ENCODE measurements around the gene TNFRSF1B. TPM values are rescaled to one million over a fixed set of nuclear protein-coding genes. Genes with fewer than 3 reads are reported as not detected.

Gene TNFRSF1B
- total and polyA plus RNA-seq, 2 experiments from 2014 or later, result 0.91 to 4.1 TPM

DNA sequence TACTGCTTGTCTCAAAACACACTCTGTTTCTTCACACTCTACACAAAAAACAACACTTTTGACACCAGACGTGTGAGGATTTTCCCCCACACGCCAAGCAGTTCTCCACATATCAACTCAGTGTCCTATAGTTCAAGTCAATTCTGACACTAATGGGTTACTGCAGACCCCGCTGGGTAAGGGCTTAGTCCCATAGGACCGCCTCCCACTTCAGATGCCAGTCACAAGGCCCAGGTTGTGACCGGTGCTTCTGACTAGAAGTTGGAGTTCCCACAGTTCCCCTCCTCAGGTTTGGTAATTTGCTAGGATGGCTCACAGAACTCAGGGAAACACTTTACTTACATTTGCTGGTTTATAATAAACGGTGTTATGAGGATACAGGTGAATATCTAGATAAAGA is 83.0 kb downstream of the TNFRSF1B start:
- H3K4me2 ChIP-seq, result peak overlapping the region; percentile 30
- H3K4me1 ChIP-seq (ENCODE audit: insufficient read depth), result peaks cover 19% of the 10 kb centered on the region
- H3K27ac ChIP-seq (ENCODE audit: low read depth), result peak overlapping the region; percentile 30; the same call in 1 of the 2 replicates
- Mint-ChIP-seq H3K4me3 (no peak overlapping the region), H3K36me3 (ENCODE audit: low read depth) (peaks cover 39% of the 10 kb centered on the region), H3K9me3 (no peaks in the 10 kb centered on the region), H3K27me3 (ENCODE audit: insufficient read depth, low read depth, poor library complexity) (peaks cover 8% of the 10 kb centered on the region), H3K27ac (peak overlapping the region; percentile 95), H3K4me1 (peaks cover 16% of the 10 kb centered on the region)
- H3K36me3 ChIP-seq (ENCODE audit: insufficient read depth), result peaks cover 9% of the 10 kb centered on the region
- no peaks in the 10 kb centered on the region for H3K9me2 ChIP-seq (ENCODE audit: insufficient read depth)
- H2AFZ ChIP-seq, result no peak overlapping the region
- DNase-seq (ENCODE audit: low spot score) (peak; percentile 22), ATAC-seq (peak; percentile 67)
- H4K20me1 ChIP-seq (replicated peaks; ENCODE audit: insufficient read depth), result 0 out of 2 replicates have a peak, but pooled peaks cover 4% of the 10 kb centered on the region
- H3K4me3 ChIP-seq, result no peak overlapping the region
- no peaks in the 10 kb centered on the region for H3F3A ChIP-seq (replicated peaks; ENCODE audit: low read depth)
- no peaks in the 10 kb centered on the region for H3K27me3 ChIP-seq (ENCODE audit: insufficient read depth)
- TF ChIP-seq POLR2AphosphoS5 (IDR thresholded peaks at IDR 0.05; ENCODE audit: low read depth), result no peak
- TF ChIP-seq, protein P1, sequence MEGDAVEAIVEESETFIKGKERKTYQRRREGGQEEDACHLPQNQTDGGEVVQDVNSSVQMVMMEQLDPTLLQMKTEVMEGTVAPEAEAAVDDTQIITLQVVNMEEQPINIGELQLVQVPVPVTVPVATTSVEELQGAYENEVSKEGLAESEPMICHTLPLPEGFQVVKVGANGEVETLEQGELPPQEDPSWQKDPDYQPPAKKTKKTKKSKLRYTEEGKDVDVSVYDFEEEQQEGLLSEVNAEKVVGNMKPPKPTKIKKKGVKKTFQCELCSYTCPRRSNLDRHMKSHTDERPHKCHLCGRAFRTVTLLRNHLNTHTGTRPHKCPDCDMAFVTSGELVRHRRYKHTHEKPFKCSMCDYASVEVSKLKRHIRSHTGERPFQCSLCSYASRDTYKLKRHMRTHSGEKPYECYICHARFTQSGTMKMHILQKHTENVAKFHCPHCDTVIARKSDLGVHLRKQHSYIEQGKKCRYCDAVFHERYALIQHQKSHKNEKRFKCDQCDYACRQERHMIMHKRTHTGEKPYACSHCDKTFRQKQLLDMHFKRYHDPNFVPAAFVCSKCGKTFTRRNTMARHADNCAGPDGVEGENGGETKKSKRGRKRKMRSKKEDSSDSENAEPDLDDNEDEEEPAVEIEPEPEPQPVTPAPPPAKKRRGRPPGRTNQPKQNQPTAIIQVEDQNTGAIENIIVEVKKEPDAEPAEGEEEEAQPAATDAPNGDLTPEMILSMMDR (conservative IDR thresholded peaks at IDR 0.05; ENCODE audit: low read depth in 2 of 2), result no peak
- TF ChIP-seq, protein P2, sequence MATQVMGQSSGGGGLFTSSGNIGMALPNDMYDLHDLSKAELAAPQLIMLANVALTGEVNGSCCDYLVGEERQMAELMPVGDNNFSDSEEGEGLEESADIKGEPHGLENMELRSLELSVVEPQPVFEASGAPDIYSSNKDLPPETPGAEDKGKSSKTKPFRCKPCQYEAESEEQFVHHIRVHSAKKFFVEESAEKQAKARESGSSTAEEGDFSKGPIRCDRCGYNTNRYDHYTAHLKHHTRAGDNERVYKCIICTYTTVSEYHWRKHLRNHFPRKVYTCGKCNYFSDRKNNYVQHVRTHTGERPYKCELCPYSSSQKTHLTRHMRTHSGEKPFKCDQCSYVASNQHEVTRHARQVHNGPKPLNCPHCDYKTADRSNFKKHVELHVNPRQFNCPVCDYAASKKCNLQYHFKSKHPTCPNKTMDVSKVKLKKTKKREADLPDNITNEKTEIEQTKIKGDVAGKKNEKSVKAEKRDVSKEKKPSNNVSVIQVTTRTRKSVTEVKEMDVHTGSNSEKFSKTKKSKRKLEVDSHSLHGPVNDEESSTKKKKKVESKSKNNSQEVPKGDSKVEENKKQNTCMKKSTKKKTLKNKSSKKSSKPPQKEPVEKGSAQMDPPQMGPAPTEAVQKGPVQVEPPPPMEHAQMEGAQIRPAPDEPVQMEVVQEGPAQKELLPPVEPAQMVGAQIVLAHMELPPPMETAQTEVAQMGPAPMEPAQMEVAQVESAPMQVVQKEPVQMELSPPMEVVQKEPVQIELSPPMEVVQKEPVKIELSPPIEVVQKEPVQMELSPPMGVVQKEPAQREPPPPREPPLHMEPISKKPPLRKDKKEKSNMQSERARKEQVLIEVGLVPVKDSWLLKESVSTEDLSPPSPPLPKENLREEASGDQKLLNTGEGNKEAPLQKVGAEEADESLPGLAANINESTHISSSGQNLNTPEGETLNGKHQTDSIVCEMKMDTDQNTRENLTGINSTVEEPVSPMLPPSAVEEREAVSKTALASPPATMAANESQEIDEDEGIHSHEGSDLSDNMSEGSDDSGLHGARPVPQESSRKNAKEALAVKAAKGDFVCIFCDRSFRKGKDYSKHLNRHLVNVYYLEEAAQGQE (IDR thresholded peaks at IDR 0.05; ENCODE audit: unreplicated experiment), result no peak
- no peaks in the 10 kb centered on the region for H3K79me2 ChIP-seq (replicated peaks; ENCODE audit: insufficient read depth)

DNA sequence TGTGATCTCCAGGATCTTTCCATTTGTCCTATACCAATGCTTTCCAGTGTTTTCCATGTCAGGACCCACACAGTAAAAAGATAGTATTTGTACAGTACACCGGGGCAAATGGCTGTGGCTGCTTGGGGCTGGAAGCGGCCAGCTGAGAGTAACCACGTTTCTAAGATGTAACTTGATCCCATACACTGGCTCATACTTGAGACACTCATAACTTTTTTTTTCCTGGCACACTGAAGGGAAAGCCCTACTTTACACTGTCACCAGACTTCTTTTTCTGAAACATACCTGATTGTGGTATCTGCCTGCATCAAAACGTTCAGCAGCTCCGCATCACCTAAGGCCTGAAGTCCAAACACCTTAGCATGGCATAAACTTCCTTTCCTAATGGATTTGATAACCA is 84.7 kb downstream of the TNFRSF1B start:
- Mint-ChIP-seq H3K4me1 (peaks cover 16% of the 10 kb centered on the region), H3K36me3 (ENCODE audit: low read depth) (peaks cover 33% of the 10 kb centered on the region), H3K27ac (0 out of 2 replicates have a peak overlapping the region, but pooled peaks have one; percentile 25), H3K4me3 (no peak overlapping the region), H3K27me3 (ENCODE audit: insufficient read depth, low read depth, poor library complexity) (peaks cover 8% of the 10 kb centered on the region), H3K9me3 (no peaks in the 10 kb centered on the region)
- 0 out of 2 replicates have a peak, but pooled peaks cover 4% of the 10 kb centered on the region for H4K20me1 ChIP-seq (replicated peaks; ENCODE audit: insufficient read depth)
- no peak overlapping the region for H3K4me3 ChIP-seq
- ATAC-seq, result no peak
- DNase-seq (ENCODE audit: low spot score), result no peak
- H3K9me2 ChIP-seq (ENCODE audit: insufficient read depth), result no peaks in the 10 kb centered on the region
- H2AFZ ChIP-seq, result no peak overlapping the region
- no peaks in the 10 kb centered on the region for H3F3A ChIP-seq (replicated peaks; ENCODE audit: low read depth)
- H3K27me3 ChIP-seq (ENCODE audit: insufficient read depth), result no peaks in the 10 kb centered on the region
- H3K36me3 ChIP-seq (ENCODE audit: insufficient read depth), result peaks cover 9% of the 10 kb centered on the region
- no peak overlapping the region for H3K4me2 ChIP-seq
- H3K4me1 ChIP-seq (ENCODE audit: insufficient read depth), result peaks cover 19% of the 10 kb centered on the region
- H3K79me2 ChIP-seq (replicated peaks; ENCODE audit: insufficient read depth), result no peaks in the 10 kb centered on the region
- no peak overlapping the region for H3K27ac ChIP-seq (ENCODE audit: low read depth)
- TF ChIP-seq, protein P3, sequence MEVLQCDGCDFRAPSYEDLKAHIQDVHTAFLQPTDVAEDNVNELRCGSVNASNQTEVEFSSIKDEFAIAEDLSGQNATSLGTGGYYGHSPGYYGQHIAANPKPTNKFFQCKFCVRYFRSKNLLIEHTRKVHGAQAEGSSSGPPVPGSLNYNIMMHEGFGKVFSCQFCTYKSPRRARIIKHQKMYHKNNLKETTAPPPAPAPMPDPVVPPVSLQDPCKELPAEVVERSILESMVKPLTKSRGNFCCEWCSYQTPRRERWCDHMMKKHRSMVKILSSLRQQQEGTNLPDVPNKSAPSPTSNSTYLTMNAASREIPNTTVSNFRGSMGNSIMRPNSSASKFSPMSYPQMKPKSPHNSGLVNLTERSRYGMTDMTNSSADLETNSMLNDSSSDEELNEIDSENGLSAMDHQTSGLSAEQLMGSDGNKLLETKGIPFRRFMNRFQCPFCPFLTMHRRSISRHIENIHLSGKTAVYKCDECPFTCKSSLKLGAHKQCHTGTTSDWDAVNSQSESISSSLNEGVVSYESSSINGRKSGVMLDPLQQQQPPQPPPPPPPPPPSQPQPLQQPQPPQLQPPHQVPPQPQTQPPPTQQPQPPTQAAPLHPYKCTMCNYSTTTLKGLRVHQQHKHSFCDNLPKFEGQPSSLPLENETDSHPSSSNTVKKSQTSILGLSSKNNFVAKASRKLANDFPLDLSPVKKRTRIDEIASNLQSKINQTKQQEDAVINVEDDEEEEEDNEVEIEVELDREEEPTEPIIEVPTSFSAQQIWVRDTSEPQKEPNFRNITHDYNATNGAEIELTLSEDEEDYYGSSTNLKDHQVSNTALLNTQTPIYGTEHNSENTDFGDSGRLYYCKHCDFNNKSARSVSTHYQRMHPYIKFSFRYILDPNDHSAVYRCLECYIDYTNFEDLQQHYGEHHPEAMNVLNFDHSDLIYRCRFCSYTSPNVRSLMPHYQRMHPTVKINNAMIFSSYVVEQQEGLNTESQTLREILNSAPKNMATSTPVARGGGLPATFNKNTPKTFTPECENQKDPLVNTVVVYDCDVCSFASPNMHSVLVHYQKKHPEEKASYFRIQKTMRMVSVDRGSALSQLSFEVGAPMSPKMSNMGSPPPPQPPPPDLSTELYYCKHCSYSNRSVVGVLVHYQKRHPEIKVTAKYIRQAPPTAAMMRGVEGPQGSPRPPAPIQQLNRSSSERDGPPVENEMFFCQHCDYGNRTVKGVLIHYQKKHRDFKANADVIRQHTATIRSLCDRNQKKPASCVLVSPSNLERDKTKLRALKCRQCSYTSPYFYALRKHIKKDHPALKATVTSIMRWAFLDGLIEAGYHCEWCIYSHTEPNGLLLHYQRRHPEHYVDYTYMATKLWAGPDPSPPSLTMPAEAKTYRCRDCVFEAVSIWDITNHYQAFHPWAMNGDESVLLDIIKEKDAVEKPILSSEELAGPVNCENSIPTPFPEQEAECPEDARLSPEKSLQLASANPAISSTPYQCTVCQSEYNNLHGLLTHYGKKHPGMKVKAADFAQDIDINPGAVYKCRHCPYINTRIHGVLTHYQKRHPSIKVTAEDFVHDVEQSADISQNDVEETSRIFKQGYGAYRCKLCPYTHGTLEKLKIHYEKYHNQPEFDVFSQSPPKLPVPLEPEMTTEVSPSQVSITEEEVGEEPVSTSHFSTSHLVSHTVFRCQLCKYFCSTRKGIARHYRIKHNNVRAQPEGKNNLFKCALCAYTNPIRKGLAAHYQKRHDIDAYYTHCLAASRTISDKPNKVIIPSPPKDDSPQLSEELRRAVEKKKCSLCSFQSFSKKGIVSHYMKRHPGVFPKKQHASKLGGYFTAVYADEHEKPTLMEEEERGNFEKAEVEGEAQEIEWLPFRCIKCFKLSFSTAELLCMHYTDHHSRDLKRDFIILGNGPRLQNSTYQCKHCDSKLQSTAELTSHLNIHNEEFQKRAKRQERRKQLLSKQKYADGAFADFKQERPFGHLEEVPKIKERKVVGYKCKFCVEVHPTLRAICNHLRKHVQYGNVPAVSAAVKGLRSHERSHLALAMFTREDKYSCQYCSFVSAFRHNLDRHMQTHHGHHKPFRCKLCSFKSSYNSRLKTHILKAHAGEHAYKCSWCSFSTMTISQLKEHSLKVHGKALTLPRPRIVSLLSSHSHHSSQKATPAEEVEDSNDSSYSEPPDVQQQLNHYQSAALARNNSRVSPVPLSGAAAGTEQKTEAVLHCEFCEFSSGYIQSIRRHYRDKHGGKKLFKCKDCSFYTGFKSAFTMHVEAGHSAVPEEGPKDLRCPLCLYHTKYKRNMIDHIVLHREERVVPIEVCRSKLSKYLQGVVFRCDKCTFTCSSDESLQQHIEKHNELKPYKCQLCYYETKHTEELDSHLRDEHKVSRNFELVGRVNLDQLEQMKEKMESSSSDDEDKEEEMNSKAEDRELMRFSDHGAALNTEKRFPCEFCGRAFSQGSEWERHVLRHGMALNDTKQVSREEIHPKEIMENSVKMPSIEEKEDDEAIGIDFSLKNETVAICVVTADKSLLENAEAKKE (CRISPR knock-in tag; IDR thresholded peaks at IDR 0.05), result no peak
- TF ChIP-seq, protein P1 (conservative IDR thresholded peaks at IDR 0.05; ENCODE audit: low read depth in 2 of 2), result no peak
- no peak for TF ChIP-seq STAT1 (IDR thresholded peaks at IDR 0.05; ENCODE audit: unreplicated experiment)

All from GM23338 (cell line).